ENCODE data around the gene PNO1. TPM values are rescaled to one million over a fixed set of nuclear protein-coding genes. Genes with fewer than 3 reads are reported as not detected.

The PNO1 gene
- total RNA-seq, 1 donor from 2014 or later, result 20.3 TPM

GRCh38 chr2:68188831-68189230 lies 31.1 kb downstream of the PNO1 start:
- no peaks in the 10 kb centered on the region for H3K27me3 Mint-ChIP-seq (ENCODE audit: low read depth)
- peaks cover 3% of the 10 kb centered on the region for H3K4me1 Mint-ChIP-seq
- peaks cover 4% of the 10 kb centered on the region for H3K36me3 Mint-ChIP-seq (ENCODE audit: low read depth)
- H3K27ac Mint-ChIP-seq (ENCODE audit: unreplicated experiment), result no peak overlapping the region
- no peak for DNase-seq (ENCODE audit: low read depth, low spot score)
- H3K9me3 Mint-ChIP-seq, result no peaks in the 10 kb centered on the region
- TF ChIP-seq, protein P1, sequence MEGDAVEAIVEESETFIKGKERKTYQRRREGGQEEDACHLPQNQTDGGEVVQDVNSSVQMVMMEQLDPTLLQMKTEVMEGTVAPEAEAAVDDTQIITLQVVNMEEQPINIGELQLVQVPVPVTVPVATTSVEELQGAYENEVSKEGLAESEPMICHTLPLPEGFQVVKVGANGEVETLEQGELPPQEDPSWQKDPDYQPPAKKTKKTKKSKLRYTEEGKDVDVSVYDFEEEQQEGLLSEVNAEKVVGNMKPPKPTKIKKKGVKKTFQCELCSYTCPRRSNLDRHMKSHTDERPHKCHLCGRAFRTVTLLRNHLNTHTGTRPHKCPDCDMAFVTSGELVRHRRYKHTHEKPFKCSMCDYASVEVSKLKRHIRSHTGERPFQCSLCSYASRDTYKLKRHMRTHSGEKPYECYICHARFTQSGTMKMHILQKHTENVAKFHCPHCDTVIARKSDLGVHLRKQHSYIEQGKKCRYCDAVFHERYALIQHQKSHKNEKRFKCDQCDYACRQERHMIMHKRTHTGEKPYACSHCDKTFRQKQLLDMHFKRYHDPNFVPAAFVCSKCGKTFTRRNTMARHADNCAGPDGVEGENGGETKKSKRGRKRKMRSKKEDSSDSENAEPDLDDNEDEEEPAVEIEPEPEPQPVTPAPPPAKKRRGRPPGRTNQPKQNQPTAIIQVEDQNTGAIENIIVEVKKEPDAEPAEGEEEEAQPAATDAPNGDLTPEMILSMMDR (conservative IDR thresholded peaks at IDR 0.05), result no peak
- no peak overlapping the region for H3K4me3 Mint-ChIP-seq

DNA sequence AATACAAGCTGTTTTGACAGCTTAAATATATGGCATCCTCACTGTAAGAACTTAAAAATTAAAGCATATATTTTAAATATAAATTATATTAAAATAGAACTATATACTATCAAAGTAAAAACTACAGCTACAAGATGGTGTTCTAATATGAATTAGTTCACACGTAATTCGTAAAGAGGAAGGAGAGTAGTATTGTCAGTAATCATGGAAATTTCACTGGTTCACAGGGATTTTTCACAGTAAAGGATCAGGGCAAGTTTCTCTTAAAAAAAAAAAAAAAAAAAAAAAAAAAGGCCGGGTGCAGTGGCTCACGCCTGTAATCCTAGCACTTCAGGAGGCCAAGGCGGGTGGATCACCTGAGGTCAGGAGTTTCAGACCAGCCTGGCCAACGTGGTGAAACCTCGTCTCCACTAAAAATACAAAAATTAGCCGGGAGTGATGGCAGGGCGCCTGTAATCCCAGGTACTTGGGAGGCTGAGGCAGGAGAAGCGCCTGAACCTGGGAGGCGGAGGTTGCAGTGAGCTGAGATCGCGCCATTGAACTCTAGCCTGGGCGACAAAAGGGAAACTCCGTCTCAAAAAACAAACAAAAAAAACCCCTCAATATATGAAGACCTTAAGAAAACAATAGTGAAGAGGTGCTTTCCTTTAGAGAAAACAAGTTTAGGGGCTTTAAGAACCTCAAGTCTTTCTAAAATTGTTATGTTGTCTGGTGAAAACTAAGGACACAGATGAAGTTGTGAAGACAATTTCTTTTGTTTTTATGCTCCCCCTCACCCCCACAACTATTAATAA lies 32.5 kb downstream of the PNO1 start:
- DNase-seq (ENCODE audit: low read depth, low spot score), result no peak
- Mint-ChIP-seq H3K36me3 (ENCODE audit: low read depth) (peaks cover 2% of the 10 kb centered on the region), H3K27ac (ENCODE audit: unreplicated experiment) (no peak overlapping the region), H3K4me1 (peaks cover 3% of the 10 kb centered on the region), H3K27me3 (ENCODE audit: low read depth) (no peaks in the 10 kb centered on the region), H3K9me3 (no peaks in the 10 kb centered on the region), H3K4me3 (no peak overlapping the region)
- TF ChIP-seq, protein P1 (conservative IDR thresholded peaks at IDR 0.05), result no peak

DNA sequence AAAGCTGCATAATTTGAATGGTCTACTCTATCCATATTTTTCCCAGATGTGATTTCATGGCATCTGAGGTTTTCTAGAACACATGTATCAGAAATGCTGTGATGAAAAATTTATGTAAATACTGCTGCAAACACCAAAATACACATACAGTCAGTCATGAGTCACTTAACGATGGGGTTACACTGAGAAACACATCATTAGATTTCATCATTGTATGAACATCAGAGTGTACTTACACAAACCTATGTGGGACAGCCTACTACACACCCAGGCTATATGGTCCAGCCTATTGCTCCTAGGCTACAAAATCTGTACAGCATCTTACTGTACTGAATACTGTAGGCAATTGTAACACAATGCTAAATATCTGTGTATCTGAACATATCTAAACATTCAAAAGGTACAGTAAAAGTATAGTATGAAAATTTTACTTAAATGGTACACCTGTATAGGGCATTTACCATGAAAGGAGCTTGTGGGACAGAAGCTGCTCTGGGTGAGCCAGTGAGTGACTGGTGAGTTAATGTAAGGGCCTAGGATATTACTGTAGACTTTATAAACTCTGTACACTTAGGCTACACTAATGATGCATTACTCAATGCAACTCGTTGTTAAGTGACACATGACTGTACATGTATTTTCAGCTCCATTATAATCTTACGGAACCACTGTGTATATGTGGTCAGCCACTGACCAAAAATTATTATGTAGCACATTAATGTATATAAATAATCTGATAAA lies 33.5 kb downstream of the PNO1 start:
- H3K27ac Mint-ChIP-seq (ENCODE audit: unreplicated experiment), result no peak overlapping the region
- H3K36me3 Mint-ChIP-seq (ENCODE audit: low read depth), result no peaks in the 10 kb centered on the region
- no peak for DNase-seq (ENCODE audit: low read depth, low spot score)
- H3K27me3 Mint-ChIP-seq (ENCODE audit: low read depth), result no peaks in the 10 kb centered on the region
- H3K4me1 Mint-ChIP-seq, result peaks cover 3% of the 10 kb centered on the region
- TF ChIP-seq, protein P1 (conservative IDR thresholded peaks at IDR 0.05), result no peak
- no peak overlapping the region for H3K4me3 Mint-ChIP-seq
- H3K9me3 Mint-ChIP-seq, result no peaks in the 10 kb centered on the region

DNA sequence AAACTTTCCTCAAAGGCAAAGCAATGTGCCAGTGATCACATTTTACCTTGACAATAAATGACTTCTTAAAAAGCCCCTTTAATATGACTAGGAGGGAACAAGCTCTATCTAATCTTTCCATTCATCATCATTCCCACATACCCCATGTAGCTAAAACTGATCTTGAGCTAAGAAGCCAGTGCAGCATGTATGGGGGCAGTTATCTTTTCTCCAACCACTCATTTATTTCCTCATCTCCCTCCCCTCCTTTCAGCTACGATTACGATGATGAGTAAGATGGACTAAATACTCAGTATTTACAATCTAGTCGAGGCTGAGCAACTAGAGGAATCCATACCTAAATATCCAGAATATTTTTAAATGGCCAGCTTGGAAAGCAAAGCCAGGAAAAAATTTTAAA lies 35.5 kb downstream of the PNO1 start:
- Mint-ChIP-seq H3K9me3 (no peaks in the 10 kb centered on the region), H3K4me1 (peaks cover 3% of the 10 kb centered on the region), H3K27me3 (ENCODE audit: low read depth) (no peaks in the 10 kb centered on the region), H3K27ac (ENCODE audit: unreplicated experiment) (no peak overlapping the region), H3K36me3 (ENCODE audit: low read depth) (no peaks in the 10 kb centered on the region), H3K4me3 (no peak overlapping the region)
- DNase-seq (ENCODE audit: low read depth, low spot score), result no peak
- TF ChIP-seq, protein P1 (conservative IDR thresholded peaks at IDR 0.05), result no peak

DNA sequence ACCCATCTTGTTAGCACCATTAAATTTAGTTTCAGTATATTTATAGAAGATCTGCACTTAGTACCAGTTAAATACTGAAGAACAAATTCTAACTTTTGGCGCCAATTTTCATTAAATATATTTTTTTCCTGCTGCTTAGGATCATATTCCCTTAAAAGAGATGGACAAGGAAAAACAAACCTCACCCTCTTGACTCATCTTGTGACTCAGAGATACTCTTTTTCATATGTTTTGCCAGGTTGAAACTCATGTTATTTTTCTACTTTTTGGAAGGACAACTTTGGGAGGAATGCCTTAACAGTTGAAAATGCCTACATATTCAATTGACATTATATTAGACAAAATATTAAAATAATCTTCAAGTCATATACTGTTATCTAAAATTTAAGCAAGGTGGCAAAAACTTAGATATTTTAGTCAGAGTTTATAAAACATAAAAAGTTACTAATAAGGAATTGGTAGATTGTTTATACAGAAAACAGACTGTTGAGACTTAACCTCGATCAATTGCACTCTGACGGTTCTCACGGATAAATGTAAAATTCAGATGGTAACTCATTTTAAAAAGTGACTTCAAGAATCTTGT lies 36.2 kb downstream of the PNO1 start:
- H3K27me3 Mint-ChIP-seq (ENCODE audit: low read depth), result no peaks in the 10 kb centered on the region
- no peaks in the 10 kb centered on the region for H3K36me3 Mint-ChIP-seq (ENCODE audit: low read depth)
- H3K9me3 Mint-ChIP-seq, result no peaks in the 10 kb centered on the region
- H3K4me3 Mint-ChIP-seq, result no peak overlapping the region
- no peak for DNase-seq (ENCODE audit: low read depth, low spot score)
- TF ChIP-seq, protein P1 (conservative IDR thresholded peaks at IDR 0.05), result no peak
- H3K4me1 Mint-ChIP-seq, result peaks cover 3% of the 10 kb centered on the region
- no peak overlapping the region for H3K27ac Mint-ChIP-seq (ENCODE audit: unreplicated experiment)
